ENCODE data around the gene SLC22A13. TPM values are rescaled to one million over a fixed set of nuclear protein-coding genes. Genes with fewer than 3 reads are reported as not detected.

The SLC22A13 gene
- total and polyA plus RNA-seq, 2 experiments from 2014 or later, result 0.13 to 0.66 TPM

DNA sequence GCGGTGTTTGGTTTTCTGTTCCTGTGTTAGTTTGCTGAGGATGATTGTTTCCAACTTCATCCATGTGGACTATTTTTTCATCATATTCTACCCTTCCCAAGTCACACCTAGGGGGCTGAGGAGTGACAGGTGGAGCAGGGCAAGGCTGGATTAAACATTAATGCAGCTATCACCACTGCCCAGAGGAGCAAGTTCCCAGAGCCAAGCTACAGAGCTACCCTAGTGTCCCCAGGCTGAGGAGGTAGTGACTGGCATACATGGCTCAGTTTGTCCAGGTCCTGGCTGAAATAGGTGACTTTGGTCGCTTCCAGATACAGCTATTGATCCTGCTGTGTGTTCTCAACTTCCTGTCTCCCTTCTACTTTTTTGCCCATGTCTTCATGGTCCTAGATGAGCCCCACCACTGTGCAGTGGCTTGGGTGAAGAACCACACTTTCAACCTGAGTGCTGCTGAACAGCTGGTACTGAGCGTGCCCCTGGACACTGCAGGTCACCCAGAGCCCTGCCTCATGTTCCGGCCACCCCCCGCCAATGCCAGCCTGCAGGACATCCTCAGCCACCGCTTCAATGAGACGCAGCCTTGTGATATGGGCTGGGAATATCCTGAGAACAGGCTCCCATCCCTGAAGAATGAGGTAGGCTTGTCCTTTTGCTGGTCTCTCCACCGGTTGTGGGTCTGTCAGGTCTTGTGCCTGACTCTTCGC, at the start of gene SLC22A13 (continued):
- TF ChIP-seq ZNF114 (CRISPR knock-in tag; IDR thresholded peaks at IDR 0.05) (no peak), JUNB (IDR thresholded peaks at IDR 0.05; ENCODE audit: unreplicated experiment) (no peak)

GRCh38 chr3:38219609-38220197, 45.9 kb upstream of the SLC22A13 start:
- peaks cover 18% of the 10 kb centered on the region; the same call in 2 of the 3 replicates for H3K36me3 Mint-ChIP-seq (ENCODE audit: low read depth)

GRCh38 chr3:38221005-38221404, 44.6 kb upstream of the SLC22A13 start:
- H3K27ac ChIP-seq (ENCODE audit: low read depth), result no peak overlapping the region
- Mint-ChIP-seq H3K4me1 (no peaks in the 10 kb centered on the region), H3K27ac (no peak overlapping the region)
- TF ChIP-seq ETS1 (IDR thresholded peaks at IDR 0.05) (no peak), CREB1 (CRISPR knock-in tag; IDR thresholded peaks at IDR 0.05; ENCODE audit: low read depth) (no peak), REST (IDR thresholded peaks at IDR 0.05; ENCODE audit: unreplicated experiment) (no peak), NANOG (IDR thresholded peaks at IDR 0.05; ENCODE audit: borderline replicate concordance) (no peak), ZNF114 (CRISPR knock-in tag; IDR thresholded peaks at IDR 0.05) (no peak), JUNB (IDR thresholded peaks at IDR 0.05; ENCODE audit: unreplicated experiment) (no peak), POLR2AphosphoS5 (IDR thresholded peaks at IDR 0.05; ENCODE audit: low read depth) (no peak), EZH2 (IDR thresholded peaks at IDR 0.05; ENCODE audit: low read depth, unreplicated experiment) (no peak), ZNF331 (CRISPR knock-in tag; IDR thresholded peaks at IDR 0.05; ENCODE audit: low read depth) (no peak), EZH2phosphoT487 (IDR thresholded peaks at IDR 0.05; ENCODE audit: unreplicated experiment) (no peak)
- TF ChIP-seq, protein P1, sequence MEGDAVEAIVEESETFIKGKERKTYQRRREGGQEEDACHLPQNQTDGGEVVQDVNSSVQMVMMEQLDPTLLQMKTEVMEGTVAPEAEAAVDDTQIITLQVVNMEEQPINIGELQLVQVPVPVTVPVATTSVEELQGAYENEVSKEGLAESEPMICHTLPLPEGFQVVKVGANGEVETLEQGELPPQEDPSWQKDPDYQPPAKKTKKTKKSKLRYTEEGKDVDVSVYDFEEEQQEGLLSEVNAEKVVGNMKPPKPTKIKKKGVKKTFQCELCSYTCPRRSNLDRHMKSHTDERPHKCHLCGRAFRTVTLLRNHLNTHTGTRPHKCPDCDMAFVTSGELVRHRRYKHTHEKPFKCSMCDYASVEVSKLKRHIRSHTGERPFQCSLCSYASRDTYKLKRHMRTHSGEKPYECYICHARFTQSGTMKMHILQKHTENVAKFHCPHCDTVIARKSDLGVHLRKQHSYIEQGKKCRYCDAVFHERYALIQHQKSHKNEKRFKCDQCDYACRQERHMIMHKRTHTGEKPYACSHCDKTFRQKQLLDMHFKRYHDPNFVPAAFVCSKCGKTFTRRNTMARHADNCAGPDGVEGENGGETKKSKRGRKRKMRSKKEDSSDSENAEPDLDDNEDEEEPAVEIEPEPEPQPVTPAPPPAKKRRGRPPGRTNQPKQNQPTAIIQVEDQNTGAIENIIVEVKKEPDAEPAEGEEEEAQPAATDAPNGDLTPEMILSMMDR (conservative IDR thresholded peaks at IDR 0.05; ENCODE audit: low read depth in 2 of 2), result no peak

More at GRCh38 chr3:38219609-38220197, 45.9 kb upstream of the SLC22A13 start:
- no peak overlapping the region for H3K4me3 Mint-ChIP-seq
- H3K4me3 ChIP-seq, result no peak overlapping the region
- H3K4me1 ChIP-seq (ENCODE audit: insufficient read depth), result no peaks in the 10 kb centered on the region
- no peaks in the 10 kb centered on the region for H3K27me3 Mint-ChIP-seq (ENCODE audit: insufficient read depth, low read depth, poor library complexity)
- H2AFZ ChIP-seq, result no peak overlapping the region
- H3K4me2 ChIP-seq, result no peak overlapping the region
- H3F3A ChIP-seq (replicated peaks; ENCODE audit: low read depth), result no peaks in the 10 kb centered on the region
- no peaks in the 10 kb centered on the region for H3K9me2 ChIP-seq (ENCODE audit: insufficient read depth)
- ATAC-seq (no peak), DNase-seq (ENCODE audit: low spot score) (no peak)
- peaks cover 3% of the 10 kb centered on the region; the same call in 1 of the 2 replicates for H3K79me2 ChIP-seq (replicated peaks; ENCODE audit: insufficient read depth)
- H4K20me1 ChIP-seq (replicated peaks; ENCODE audit: insufficient read depth), result no peaks in the 10 kb centered on the region; the same call in 1 of the 2 replicates
- TF ChIP-seq ZNF331 (CRISPR knock-in tag; IDR thresholded peaks at IDR 0.05; ENCODE audit: low read depth) (no peak), ETS1 (IDR thresholded peaks at IDR 0.05) (no peak), POLR2AphosphoS5 (IDR thresholded peaks at IDR 0.05; ENCODE audit: low read depth) (no peak)
- peaks cover 5% of the 10 kb centered on the region; the same call in 1 of the 2 replicates for H3K36me3 ChIP-seq (ENCODE audit: insufficient read depth)
- H3K27me3 ChIP-seq (ENCODE audit: insufficient read depth), result no peaks in the 10 kb centered on the region
- no peak overlapping the region for H3K27ac Mint-ChIP-seq
- no peaks in the 10 kb centered on the region for H3K9me3 Mint-ChIP-seq
- no peaks in the 10 kb centered on the region for H3K4me1 Mint-ChIP-seq
- H3K27ac ChIP-seq (ENCODE audit: low read depth), result no peak overlapping the region

More at GRCh38 chr3:38221005-38221404, 44.6 kb upstream of the SLC22A13 start:
- Histone ChIP-seq H3K36me3 (ENCODE audit: insufficient read depth) (peaks cover 5% of the 10 kb centered on the region; the same call in 1 of the 2 replicates), H4K20me1 (replicated peaks; ENCODE audit: insufficient read depth) (peaks cover 5% of the 10 kb centered on the region; the same call in 1 of the 2 replicates), H3F3A (replicated peaks; ENCODE audit: low read depth) (no peaks in the 10 kb centered on the region), H3K9me2 (ENCODE audit: insufficient read depth) (no peaks in the 10 kb centered on the region), H3K4me2 (no peak overlapping the region), H2AFZ (no peak overlapping the region), H3K27me3 (ENCODE audit: insufficient read depth) (no peaks in the 10 kb centered on the region), H3K4me1 (ENCODE audit: insufficient read depth) (no peaks in the 10 kb centered on the region), H3K79me2 (replicated peaks; ENCODE audit: insufficient read depth) (peaks cover 3% of the 10 kb centered on the region; the same call in 1 of the 2 replicates), H3K4me3 (no peak overlapping the region)
- DNase-seq (ENCODE audit: low spot score) (no peak), ATAC-seq (no peak)
- no peaks in the 10 kb centered on the region for H3K27me3 Mint-ChIP-seq (ENCODE audit: insufficient read depth, low read depth, poor library complexity)
- no peak overlapping the region for H3K4me3 Mint-ChIP-seq
- no peaks in the 10 kb centered on the region for H3K9me3 Mint-ChIP-seq
- H3K36me3 Mint-ChIP-seq (ENCODE audit: low read depth), result peaks cover 20% of the 10 kb centered on the region; the same call in 2 of the 3 replicates
